Measurements from ENCODE around the gene CA5A.

Gene CA5A

GRCh38 chr16:87970186-87970585 is 33.9 kb upstream of the CA5A start:
- Histone ChIP-seq H3K27me3 (no peaks in the 10 kb centered on the region), H3K4me3 (ENCODE audit: low read depth, low read length) (no peak overlapping the region), H3K9me3 (peaks cover 6% of the 10 kb centered on the region), H3K36me3 (no peaks in the 10 kb centered on the region), H3K4me1 (peaks cover 15% of the 10 kb centered on the region)
- DNase-seq: no peak
- TF ChIP-seq CTCF (IDR thresholded peaks at IDR 0.05; ENCODE audit: low read depth, low read length): no peak

GRCh38 chr16:87968541-87968940 is 32.2 kb upstream of the CA5A start:
- Histone ChIP-seq H3K36me3 (no peaks in the 10 kb centered on the region), H3K4me1 (peaks cover 19% of the 10 kb centered on the region), H3K9me3 (peaks cover 6% of the 10 kb centered on the region), H3K27me3 (no peaks in the 10 kb centered on the region), H3K4me3 (ENCODE audit: low read depth, low read length) (no peak overlapping the region)
- DNase-seq: no peak
- no peak for TF ChIP-seq CTCF (IDR thresholded peaks at IDR 0.05; ENCODE audit: low read depth, low read length)

GRCh38 chr16:87966685-87967185 is 30.4 kb upstream of the CA5A start:
- TF ChIP-seq CTCF (IDR thresholded peaks at IDR 0.05; ENCODE audit: low read depth, low read length): no peak
- Histone ChIP-seq H3K4me1 (peaks cover 20% of the 10 kb centered on the region), H3K27me3 (no peaks in the 10 kb centered on the region), H3K4me3 (ENCODE audit: low read depth, low read length) (no peak overlapping the region), H3K9me3 (peaks cover 1% of the 10 kb centered on the region; the same call in 1 of the 2 replicates), H3K36me3 (no peaks in the 10 kb centered on the region)
- DNase-seq: no peak

- H3K4me1 ChIP-seq: peaks cover 20% of the 10 kb centered on the region
- TF ChIP-seq CTCF (IDR thresholded peaks at IDR 0.05; ENCODE audit: low read depth, low read length): no peak
- H3K9me3 ChIP-seq: no peaks in the 10 kb centered on the region
- H3K36me3 ChIP-seq: no peaks in the 10 kb centered on the region
- H3K27me3 ChIP-seq: no peaks in the 10 kb centered on the region
- H3K4me3 ChIP-seq (ENCODE audit: low read depth, low read length): no peak overlapping the region
- peak; percentile 78 for DNase-seq
Observed at GRCh38 chr16:87966064-87966645, 29.8 kb upstream of the CA5A start.

GRCh38 chr16:87965417-87965816 is 29.1 kb upstream of the CA5A start:
- H3K4me3 ChIP-seq (ENCODE audit: low read depth, low read length): no peak overlapping the region
- no peak for DNase-seq

More at GRCh38 chr16:87965417-87965816, 29.1 kb upstream of the CA5A start:
- H3K4me1 ChIP-seq: peaks cover 20% of the 10 kb centered on the region
- no peak for TF ChIP-seq CTCF (IDR thresholded peaks at IDR 0.05; ENCODE audit: low read depth, low read length)
- H3K9me3 ChIP-seq: no peaks in the 10 kb centered on the region
- no peaks in the 10 kb centered on the region for H3K27me3 ChIP-seq
- no peaks in the 10 kb centered on the region for H3K36me3 ChIP-seq

Measured in BE2C (cell line).